GM23338 (cell line): ENCODE results near the gene MARK3. TPM values are rescaled to one million over a fixed set of nuclear protein-coding genes. Genes with fewer than 3 reads are reported as not detected.

ENCODE experiments used
- ATAC-seq: fragments of 200-7000 bp; cut with Tn5 transposase; 3 replicates; pipeline ENCODE4 v1.9.1; 2020
- DNase-seq: peaks from one replicate; pipeline ENCODE4 v3.0.0-alpha.2; 2015; ENCODE audit warnings: low spot score
- H2AFZ ChIP-seq: fragments of 200-600 bp; sonication (generic); 2 replicates; pipeline ENCODE4 v1.8.0; 2016; ENCODE audit warnings: antibody characterized with exemption, mild to moderate bottlenecking, moderate library complexity
- H3F3A ChIP-seq: fragments of 200-600 bp; sonication (generic); replicated peaks from 2 replicates; pipeline ENCODE4 v1.8.0; 2017; ENCODE audit warnings: antibody characterized with exemption, mixed run types, low read depth
- H3K27ac ChIP-seq: fragments of 200-600 bp; sonication (generic); 2 replicates; pipeline ENCODE4 v1.6.1; 2016; ENCODE audit warnings: low read depth
- H3K27me3 ChIP-seq: fragments of 200-600 bp; sonication (generic); 2 replicates; pipeline ENCODE4 v1.8.0; 2016; ENCODE audit warnings: mild to moderate bottlenecking, mixed run types, moderate library complexity; ENCODE audit not compliant: insufficient read depth
- H3K36me3 ChIP-seq: fragments of 200-600 bp; sonication (generic); 2 replicates; pipeline ENCODE4 v1.8.0; 2016; ENCODE audit warnings: mild to moderate bottlenecking; ENCODE audit not compliant: insufficient read depth
- H3K4me1 ChIP-seq: fragments of 200-600 bp; sonication (generic); 2 replicates; pipeline ENCODE4 v1.8.0; 2016; ENCODE audit warnings: mild to moderate bottlenecking, moderate library complexity; ENCODE audit not compliant: insufficient read depth
- H3K4me2 ChIP-seq: fragments of 200-600 bp; sonication (generic); 2 replicates; pipeline ENCODE4 v1.7.1; 2017; ENCODE audit warnings: mixed run types
- H3K4me3 ChIP-seq: fragments of 200-600 bp; sonication (generic); 2 replicates; pipeline ENCODE4 v1.6.1; 2016; ENCODE audit warnings: mixed run types
- H3K79me2 ChIP-seq: fragments of 200-600 bp; sonication (generic); replicated peaks from 2 replicates; pipeline ENCODE4 v1.8.0; 2017; ENCODE audit warnings: mild to moderate bottlenecking; ENCODE audit not compliant: insufficient read depth
- H3K9me2 ChIP-seq: fragments of 200-600 bp; sonication (generic); 2 replicates; pipeline ENCODE4 v1.8.0; 2017; ENCODE audit not compliant: insufficient read depth
- H4K20me1 ChIP-seq: fragments of 200-600 bp; sonication (generic); replicated peaks from 2 replicates; pipeline ENCODE4 v1.8.0; 2017; ENCODE audit warnings: mild to moderate bottlenecking; ENCODE audit not compliant: insufficient read depth
- H3K27ac Mint-ChIP-seq: 2 replicates; pipeline ENCODE4 v1.8.0; 2020; ENCODE audit warnings: inconsistent platforms, mild to moderate bottlenecking, moderate library complexity, mixed read lengths
- H3K27me3 Mint-ChIP-seq: 3 replicates; pipeline ENCODE4 v1.8.0; 2022; ENCODE audit warnings: low read depth, mild to moderate bottlenecking, moderate library complexity, mixed read lengths, inconsistent platforms; ENCODE audit not compliant: insufficient read depth, poor library complexity
- H3K36me3 Mint-ChIP-seq: 3 replicates; pipeline ENCODE4 v1.8.0; 2021; ENCODE audit warnings: low read depth, mild to moderate bottlenecking, inconsistent platforms, moderate library complexity, mixed read lengths
- H3K4me1 Mint-ChIP-seq: 3 replicates; pipeline ENCODE4 v1.8.0; 2020; ENCODE audit warnings: mild to moderate bottlenecking, inconsistent platforms, mixed read lengths
- H3K4me3 Mint-ChIP-seq: 3 replicates; pipeline ENCODE4 v1.8.0; 2021; ENCODE audit warnings: moderate library complexity, mild to moderate bottlenecking, inconsistent platforms, mixed read lengths
- H3K9me3 Mint-ChIP-seq: 3 replicates; pipeline ENCODE4 v1.8.0; 2020; ENCODE audit warnings: moderate library complexity, mild to moderate bottlenecking, inconsistent platforms, mixed read lengths
- EZH2phosphoT487 ChIP-seq: fragments of 200-600 bp; sonication (generic); IDR thresholded peaks from one replicate; pipeline ENCODE4 v1.8.1; 2018; ENCODE audit warnings: antibody characterized with exemption; ENCODE audit not compliant: unreplicated experiment
- POLR2AphosphoS5 ChIP-seq: IDR thresholded peaks from 2 replicates; pipeline ENCODE4 v1.6.1; 2016; ENCODE audit warnings: antibody characterized with exemption, low read depth
- STAT1 ChIP-seq: IDR thresholded peaks from one replicate; pipeline ENCODE4 v1.6.1; 2016; ENCODE audit warnings: antibody characterized with exemption; ENCODE audit not compliant: unreplicated experiment
- ZNF462 ChIP-seq: fragments of 250-450 bp; sonication (Bioruptor Pico); IDR thresholded peaks from 2 replicates; pipeline ENCODE4 v1.5.0; 2020; ENCODE audit warnings: mild to moderate bottlenecking, moderate library complexity
- polyA plus RNA-seq: library from polyadenylated mRNA; unstranded; fragments of >200 nt; fragmentation: Nextera tagmentation; extraction: Ambion mirVana; gene quantifications from 2 replicates; pipeline ENCODE4 v1.2.1, GENCODE V29; 2016
- total RNA-seq: library from RNA; depleted of rRNA; stranded (reverse); fragments of >200 nt; shearing (Covaris generic); gene quantifications from 2 replicates; pipeline ENCODE4 v1.2.3, GENCODE V29; 2014

The MARK3 gene
- total and polyA plus RNA-seq, 2 experiments from 2014 or later = 45.9 to 69.7 TPM

GRCh38 chr14:103502877-103503276 lies 117.7 kb downstream of the MARK3 start (continued):
- no peak for TF ChIP-seq ZNF462 (CRISPR knock-in tag)
- TF ChIP-seq STAT1 = no peak
- TF ChIP-seq POLR2AphosphoS5 = no peak

DNA sequence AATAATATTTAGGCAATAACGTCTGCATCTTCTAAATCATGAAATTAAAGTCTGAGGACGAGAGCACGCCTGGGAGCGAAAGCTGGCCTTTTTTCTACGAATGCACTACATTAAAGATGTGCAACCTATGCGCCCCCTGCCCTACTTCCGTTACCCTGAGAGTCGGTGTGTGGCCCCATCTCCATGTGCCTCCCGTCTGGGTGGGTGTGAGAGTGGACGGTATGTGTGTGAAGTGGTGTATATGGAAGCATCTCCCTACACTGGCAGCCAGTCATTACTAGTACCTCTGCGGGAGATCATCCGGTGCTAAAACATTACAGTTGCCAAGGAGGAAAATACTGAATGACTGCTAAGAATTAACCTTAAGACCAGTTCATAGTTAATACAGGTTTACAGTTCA lies 118.1 kb downstream of the MARK3 start:
- TF ChIP-seq ZNF462 (CRISPR knock-in tag) = no peak
- TF ChIP-seq EZH2phosphoT487 = peak; percentile 29
- peaks cover 4% of the 10 kb centered on the region; the same call in 2 of the 3 replicates for H3K4me1 Mint-ChIP-seq
- H3K27ac Mint-ChIP-seq = no peak overlapping the region; the same call in 1 of the 2 replicates
- Histone ChIP-seq H3K27me3 (no peaks in the 10 kb centered on the region), H3K9me2 (no peaks in the 10 kb centered on the region), H4K20me1 (no peaks in the 10 kb centered on the region; the same call in none of the 2 replicates), H2AFZ (no peak overlapping the region), H3K4me3 (no peak overlapping the region), H3K36me3 (peaks cover 21% of the 10 kb centered on the region), H3K4me1 (no peaks in the 10 kb centered on the region), H3K27ac (0 out of 2 replicates have a peak overlapping the region, but pooled peaks have one; percentile 1), H3K79me2 (peaks cover 5% of the 10 kb centered on the region; the same call in 1 of the 2 replicates), H3K4me2 (no peak overlapping the region), H3F3A (peaks cover 14% of the 10 kb centered on the region; the same call in 1 of the 2 replicates)
- H3K27me3 Mint-ChIP-seq = peaks cover 5% of the 10 kb centered on the region
- DNase-seq (no peak), ATAC-seq (no peak)
- H3K36me3 Mint-ChIP-seq = peaks cover 50% of the 10 kb centered on the region
- no peak overlapping the region for H3K4me3 Mint-ChIP-seq
- no peaks in the 10 kb centered on the region for H3K9me3 Mint-ChIP-seq
